Measurements from ENCODE around the gene TTC28. TPM values are rescaled to one million over a fixed set of nuclear protein-coding genes. Genes with fewer than 3 reads are reported as not detected.
"Not testable (repeated sequence)": the region's sequence is repeated elsewhere in the genome, so short reads cannot be mapped to it uniquely, and the experiment has no call there.

The TTC28 gene
- total and polyA plus RNA-seq, 12 donors: 3.4 to 75.6 (median 28.6) TPM

- WGBS, 4 donors: 75 to 83% (median 80%) methylated on average over 4 of the region's 4 CpGs
- H3K27ac ChIP-seq: no peak overlapping the region
- DNase-seq: no peak
- TF ChIP-seq POLR2A (IDR thresholded peaks at IDR 0.05): no peak
- TF ChIP-seq CTCF (IDR thresholded peaks at IDR 0.05): no peak
- H3K9me3 ChIP-seq (replicated peaks in 1 of 3): no peaks in the 10 kb centered on the region
- intact Hi-C loops (cut with DNase I): no loop called here
- no peaks in the 10 kb centered on the region for H3K4me1 ChIP-seq (replicated peaks in 1 of 2)
- no peak overlapping the region for H3K4me3 ChIP-seq
- H3K36me3 ChIP-seq (replicated peaks in 1 of 2): no peaks in the 10 kb centered on the region
- no peaks in the 10 kb centered on the region for H3K27me3 ChIP-seq
Observed at GRCh38 chr22:28574159-28574788, 105.4 kb downstream of the TTC28 start.

- Histone ChIP-seq H3K4me3 (no peak overlapping the region), H3K36me3 (replicated peaks in 1 of 2) (no peaks in the 10 kb centered on the region), H3K4me1 (replicated peaks in 1 of 2) (no peaks in the 10 kb centered on the region), H3K27me3 (no peaks in the 10 kb centered on the region), H3K9me3 (replicated peaks in 1 of 3) (no peaks in the 10 kb centered on the region), H3K27ac (no peak overlapping the region)
- no peak for DNase-seq
- WGBS, 4 donors: 57 to 71% (median 58%) methylated on average over 3 of the region's 3 CpGs
- no peak for TF ChIP-seq CTCF (IDR thresholded peaks at IDR 0.05)
- TF ChIP-seq POLR2A (IDR thresholded peaks at IDR 0.05): no peak
- intact Hi-C loops (cut with DNase I): no loop called here
Observed at GRCh38 chr22:28570696-28571373, 108.8 kb downstream of the TTC28 start.

GRCh38 chr22:28568974-28569373 lies 110.7 kb downstream of the TTC28 start:
- H3K9me3 ChIP-seq (replicated peaks in 1 of 3); H3K4me3 ChIP-seq; H3K36me3 ChIP-seq (replicated peaks in 1 of 2); H3K27me3 ChIP-seq; DNase-seq; intact Hi-C loops (cut with DNase I); H3K4me1 ChIP-seq (replicated peaks in 1 of 2); H3K27ac ChIP-seq: not testable (repeated sequence)
- 97 to 99% (median 98%) methylated on average over 3 of the region's 3 CpGs for WGBS, 4 donors

GRCh38 chr22:28568099-28568498 lies 111.5 kb downstream of the TTC28 start:
- no peak for DNase-seq
- Histone ChIP-seq H3K4me3 (no peak overlapping the region), H3K27me3 (no peaks in the 10 kb centered on the region), H3K4me1 (replicated peaks in 1 of 2) (no peaks in the 10 kb centered on the region), H3K9me3 (replicated peaks in 1 of 3) (no peaks in the 10 kb centered on the region), H3K36me3 (replicated peaks in 1 of 2) (no peaks in the 10 kb centered on the region), H3K27ac (no peak overlapping the region)
- no peak for TF ChIP-seq POLR2A (IDR thresholded peaks at IDR 0.05)
- no peak for TF ChIP-seq CTCF (IDR thresholded peaks at IDR 0.05)
- intact Hi-C loops (cut with DNase I): no loop called here

- H3K4me1 ChIP-seq (replicated peaks in 1 of 2); H3K9me3 ChIP-seq (replicated peaks in 1 of 3); intact Hi-C loops (cut with DNase I); H3K27me3 ChIP-seq; H3K4me3 ChIP-seq; H3K36me3 ChIP-seq (replicated peaks in 1 of 2); H3K27ac ChIP-seq: not testable (repeated sequence)
- peak in 3 of 7 donors; percentile 21 to 49 (median 30) for DNase-seq
- WGBS, 4 donors: 85 to 92% (median 88%) methylated on average over 12 of the region's 12 CpGs
Observed at GRCh38 chr22:28566920-28567499, 112.6 kb downstream of the TTC28 start.
